IPS-NIHi7 (cell line): ENCODE measurements around the gene DET1.
"Not testable (repeated sequence)": the region's sequence is repeated elsewhere in the genome, so short reads cannot be mapped to it uniquely, and the experiment has no call there.

ENCODE experiments used
- DNase-seq: peaks from one replicate; pipeline ENCODE4 v3.0.0; 2012; ENCODE audit warnings: mixed read lengths; ENCODE audit errors: extremely low spot score

DET1 gene

GRCh38 chr15:88540350-88540749, 6.1 kb downstream of the DET1 start:
- not testable (repeated sequence) for DNase-seq

DNA sequence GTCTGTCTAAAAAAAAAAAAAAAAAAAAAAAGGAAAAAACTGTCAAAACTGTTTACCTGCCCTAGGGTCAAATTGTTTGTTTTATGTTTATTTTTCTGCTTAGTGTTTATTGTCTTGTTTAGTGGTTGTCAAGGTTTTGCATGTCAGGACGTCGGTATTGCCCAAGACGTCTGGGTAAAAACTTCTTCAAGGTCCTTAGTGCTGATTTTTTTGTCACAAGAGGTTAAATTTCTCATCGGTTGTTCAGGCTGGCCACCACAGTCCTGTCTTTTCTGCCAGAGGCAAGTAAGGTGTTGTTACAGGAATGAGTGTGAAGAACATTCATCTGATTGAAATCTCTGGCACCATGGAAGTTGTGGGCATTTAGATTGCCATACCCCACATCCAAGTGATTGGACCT, 7.0 kb downstream of the DET1 start:
- DNase-seq: no peak

GRCh38 chr15:88538972-88539371, 7.5 kb downstream of the DET1 start:
- no peak for DNase-seq

- DNase-seq: no peak
Observed at GRCh38 chr15:88537591-88538317, 8.7 kb downstream of the DET1 start.

DNA sequence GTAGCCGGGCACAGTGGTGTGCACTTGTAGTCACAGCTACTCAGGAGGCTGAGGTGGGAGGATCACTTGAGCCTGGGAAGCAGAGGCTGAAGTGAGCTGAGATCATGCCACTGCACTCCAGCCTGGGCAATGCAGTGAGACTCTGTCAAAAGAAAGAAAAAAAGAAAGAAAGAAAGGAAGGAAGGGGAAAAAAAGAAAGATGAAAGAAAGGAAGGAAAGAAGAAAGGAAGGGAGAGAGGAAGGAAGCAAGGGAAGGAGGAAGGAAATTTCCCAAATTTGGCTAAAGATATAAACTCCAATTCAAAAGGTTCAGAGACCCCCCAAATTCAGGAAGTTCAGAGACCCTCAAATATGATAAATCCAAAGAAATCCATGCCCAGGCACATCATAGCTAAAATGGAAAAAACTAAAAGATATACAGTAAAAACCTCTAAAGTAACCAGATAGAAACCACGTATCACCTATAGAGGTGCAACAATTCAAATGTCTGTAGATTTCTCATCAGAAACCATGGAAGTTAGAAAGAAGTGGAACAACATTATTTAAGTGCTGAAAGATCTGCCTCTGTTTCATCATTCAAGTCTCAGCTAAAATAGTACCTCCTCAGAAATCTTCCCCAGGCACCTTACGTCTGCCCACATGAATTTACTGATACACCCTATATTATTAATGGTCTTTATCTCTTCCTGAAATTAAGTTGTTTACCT, 10.7 kb downstream of the DET1 start:
- DNase-seq: no peak

GRCh38 chr15:88535100-88535499, 11.4 kb downstream of the DET1 start:
- DNase-seq: no peak

GRCh38 chr15:88533376-88533775, 13.1 kb downstream of the DET1 start:
- no peak for DNase-seq

- no peak for DNase-seq
Observed at GRCh38 chr15:88529021-88529630, 17.4 kb downstream of the DET1 start.

DNA sequence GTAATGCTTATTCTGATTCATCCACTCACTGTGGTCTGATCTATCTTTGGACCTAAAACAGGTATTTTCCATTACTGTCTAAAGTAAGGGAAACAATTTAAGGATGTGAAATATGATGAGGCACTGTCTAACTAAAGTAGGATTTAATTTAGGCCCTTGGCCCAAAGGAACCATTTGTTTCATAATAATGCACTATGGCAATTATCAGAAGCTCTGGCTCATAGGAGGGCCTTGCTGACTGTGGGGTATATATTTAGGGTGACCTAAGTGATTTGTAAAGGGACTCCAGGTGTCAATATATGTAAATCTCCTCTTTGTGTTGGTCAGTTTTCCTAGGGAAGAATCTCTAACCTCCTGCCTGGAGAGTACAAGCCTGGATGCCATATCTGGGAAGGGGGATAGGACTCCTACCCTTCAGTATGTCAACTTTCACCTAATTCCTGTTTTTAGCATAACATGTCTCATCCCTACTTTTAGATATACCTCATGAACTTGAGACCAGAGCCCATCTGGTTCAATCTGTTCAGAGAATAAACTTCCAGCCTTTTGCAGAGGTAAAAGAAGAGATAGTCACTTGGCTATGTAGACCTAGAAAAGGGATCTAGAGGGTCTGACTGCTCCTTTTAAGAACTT, 20.1 kb downstream of the DET1 start:
- no peak for DNase-seq

DNA sequence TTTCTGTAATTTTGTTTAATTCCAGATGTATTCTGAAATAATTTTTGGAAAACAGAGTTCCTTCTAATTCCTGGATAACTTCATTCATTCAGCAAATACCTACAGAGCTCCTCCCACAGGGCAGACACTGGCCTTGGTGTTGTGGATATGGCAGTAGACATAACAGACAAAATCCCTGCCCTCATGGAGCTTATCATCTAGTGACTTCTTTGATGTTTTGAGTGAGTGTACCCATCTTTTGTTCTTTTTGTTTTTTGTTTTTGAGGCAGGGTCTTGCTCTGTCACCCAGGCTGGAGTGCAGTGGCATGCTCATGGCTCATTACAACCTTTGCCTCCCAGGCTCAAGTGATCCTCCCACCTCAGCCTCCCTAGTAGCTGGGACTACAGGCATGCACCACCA, 21.1 kb downstream of the DET1 start:
- DNase-seq: no peak

DNA sequence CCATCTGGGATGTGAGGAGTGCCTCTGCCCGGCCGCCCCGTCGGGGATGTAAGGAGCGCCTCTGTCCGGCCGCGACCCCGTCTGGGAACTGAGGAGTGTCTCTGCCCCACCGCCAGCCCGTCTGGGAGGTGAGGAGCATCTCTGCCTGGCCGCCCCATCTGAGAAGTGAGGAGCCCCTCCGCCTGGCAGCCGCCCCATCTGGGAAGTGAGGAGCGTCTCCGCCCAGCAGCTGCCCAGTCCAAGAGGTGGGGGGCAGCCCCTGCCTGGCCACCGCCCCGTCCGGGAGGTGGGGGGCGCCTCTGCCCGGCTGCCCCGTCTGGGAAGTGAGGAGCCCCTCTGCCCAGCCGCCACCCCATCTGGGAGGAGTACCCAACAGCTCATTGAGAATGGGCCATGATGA, 22.4 kb downstream of the DET1 start:
- not testable (repeated sequence) for DNase-seq

GRCh38 chr15:88518903-88519302, 27.6 kb downstream of the DET1 start:
- DNase-seq: no peak

GRCh38 chr15:88513195-88513594, 33.3 kb downstream of the DET1 start:
- DNase-seq: no peak

- no peak for DNase-seq
Observed at GRCh38 chr15:88512601-88513000, 33.9 kb downstream of the DET1 start.

GRCh38 chr15:88512078-88512477, 34.4 kb downstream of the DET1 start:
- DNase-seq: no peak

- DNase-seq: no peak
Observed at GRCh38 chr15:88511161-88511560, 35.3 kb downstream of the DET1 start.

GRCh38 chr15:88509964-88510363, 36.5 kb downstream of the DET1 start:
- DNase-seq: no peak

DNA sequence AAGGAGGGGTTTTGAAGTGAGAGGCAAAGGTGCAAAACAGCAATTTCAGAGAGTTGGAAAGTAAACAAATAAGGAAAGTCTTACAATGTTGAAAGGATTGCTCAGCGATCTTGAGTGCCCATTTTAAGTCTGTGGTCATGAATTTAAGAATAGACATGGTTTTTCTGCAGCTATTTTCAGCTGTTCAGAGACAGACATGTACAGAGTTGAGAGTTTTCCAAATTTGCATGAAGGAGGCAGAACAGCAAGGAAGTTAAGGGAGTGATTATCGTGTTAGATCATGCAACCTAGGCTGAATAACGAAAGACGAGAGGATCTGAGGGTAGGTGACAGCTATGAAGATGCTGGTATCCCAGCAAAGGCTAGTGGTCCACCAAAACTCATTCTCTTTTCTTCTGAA, 37.2 kb downstream of the DET1 start:
- DNase-seq: no peak

GRCh38 chr15:88506628-88507027, 39.9 kb downstream of the DET1 start:
- no peak for DNase-seq

DNA sequence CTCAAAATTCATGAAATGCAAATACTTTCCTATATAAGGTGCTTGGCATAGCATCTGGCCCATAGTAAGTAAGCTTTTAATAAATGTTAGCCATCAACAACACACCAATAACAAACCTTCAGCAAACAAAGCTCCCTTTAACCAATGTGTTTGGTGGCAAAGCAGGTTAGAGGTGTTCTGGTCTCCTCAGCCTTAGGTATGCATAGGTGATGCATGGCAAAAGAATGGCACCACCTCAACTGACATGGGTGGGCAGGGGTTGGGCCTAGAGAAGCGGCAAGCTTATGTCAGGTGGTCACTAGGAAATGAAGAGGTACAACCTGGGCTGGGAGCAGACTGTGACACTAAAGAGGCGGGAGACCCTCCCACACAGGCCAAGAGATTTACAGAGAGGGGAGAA, 40.8 kb downstream of the DET1 start:
- no peak for DNase-seq

DNA sequence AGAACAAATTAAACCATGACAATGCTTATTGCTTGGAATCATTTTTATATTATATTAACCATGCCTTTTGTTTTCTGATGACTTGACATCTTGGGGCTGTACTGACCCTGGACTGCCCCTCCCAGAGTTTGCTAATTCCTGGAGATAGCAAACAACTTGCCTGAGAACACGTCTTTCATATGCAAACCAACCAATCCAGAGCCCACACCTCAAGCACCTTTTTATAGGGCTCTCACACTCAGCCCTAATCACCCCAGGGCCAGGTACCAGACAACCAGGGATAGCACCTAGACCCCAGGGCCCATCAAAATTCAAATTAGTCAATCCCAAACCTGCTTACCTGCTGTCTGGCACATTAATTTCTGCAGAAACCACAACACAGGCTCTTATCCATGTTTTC, 42.0 kb downstream of the DET1 start:
- DNase-seq: no peak

DNA sequence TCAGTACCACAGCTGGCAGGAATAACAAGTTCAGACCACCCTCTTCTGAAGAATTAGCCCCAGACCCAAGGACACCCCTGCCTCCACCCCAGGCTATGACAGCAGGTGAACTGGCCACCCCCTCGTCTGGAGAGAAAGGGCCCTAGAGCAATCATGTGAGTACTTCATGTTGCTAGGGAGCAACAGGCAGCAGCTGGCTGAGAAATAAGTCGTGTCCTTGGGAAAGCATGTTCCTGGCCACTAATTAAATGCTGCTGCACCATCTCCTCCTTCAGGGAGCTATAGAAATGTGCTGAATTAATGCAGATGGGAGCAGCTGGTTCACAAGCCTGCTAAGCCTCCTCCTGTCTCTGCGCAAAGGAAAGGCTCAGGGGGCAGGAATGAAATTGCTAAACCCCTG, 47.5 kb downstream of the DET1 start:
- DNase-seq: no peak
